ENCODE data around the gene AKAP6. TPM values are rescaled to one million over a fixed set of nuclear protein-coding genes. Genes with fewer than 3 reads are reported as not detected.

The AKAP6 gene
- total RNA-seq, 1 donor from 2014 or later = 7.7 TPM

DNA sequence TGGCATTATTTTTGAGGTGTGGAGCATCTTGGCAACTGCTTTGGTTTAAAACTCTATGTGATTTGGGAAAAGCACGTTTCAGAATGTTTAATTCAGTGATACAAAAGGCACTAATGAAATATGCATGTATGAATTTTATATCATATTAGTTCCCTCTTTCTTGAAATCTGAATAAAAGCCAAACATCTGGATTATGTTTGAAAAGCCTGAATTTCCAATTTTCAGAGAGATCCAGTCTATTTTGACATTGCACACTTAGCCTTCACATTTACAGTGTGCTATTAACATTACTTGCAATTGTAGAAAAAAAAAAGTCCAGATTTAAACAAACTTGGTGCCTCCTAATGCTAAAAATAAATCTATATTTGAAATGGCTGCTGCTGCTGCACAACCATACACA, 390.5 kb downstream of the AKAP6 start:
- intact Hi-C loops (cut with DNase I) = no loop called here
- DNase-seq (no peak), ATAC-seq (no peak)
- H3K27me3 ChIP-seq = no peaks in the 10 kb centered on the region
- H3K9me3 ChIP-seq = no peaks in the 10 kb centered on the region
- TF ChIP-seq, protein P1, sequence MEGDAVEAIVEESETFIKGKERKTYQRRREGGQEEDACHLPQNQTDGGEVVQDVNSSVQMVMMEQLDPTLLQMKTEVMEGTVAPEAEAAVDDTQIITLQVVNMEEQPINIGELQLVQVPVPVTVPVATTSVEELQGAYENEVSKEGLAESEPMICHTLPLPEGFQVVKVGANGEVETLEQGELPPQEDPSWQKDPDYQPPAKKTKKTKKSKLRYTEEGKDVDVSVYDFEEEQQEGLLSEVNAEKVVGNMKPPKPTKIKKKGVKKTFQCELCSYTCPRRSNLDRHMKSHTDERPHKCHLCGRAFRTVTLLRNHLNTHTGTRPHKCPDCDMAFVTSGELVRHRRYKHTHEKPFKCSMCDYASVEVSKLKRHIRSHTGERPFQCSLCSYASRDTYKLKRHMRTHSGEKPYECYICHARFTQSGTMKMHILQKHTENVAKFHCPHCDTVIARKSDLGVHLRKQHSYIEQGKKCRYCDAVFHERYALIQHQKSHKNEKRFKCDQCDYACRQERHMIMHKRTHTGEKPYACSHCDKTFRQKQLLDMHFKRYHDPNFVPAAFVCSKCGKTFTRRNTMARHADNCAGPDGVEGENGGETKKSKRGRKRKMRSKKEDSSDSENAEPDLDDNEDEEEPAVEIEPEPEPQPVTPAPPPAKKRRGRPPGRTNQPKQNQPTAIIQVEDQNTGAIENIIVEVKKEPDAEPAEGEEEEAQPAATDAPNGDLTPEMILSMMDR (IDR thresholded peaks at IDR 0.05) = no peak
- no peak overlapping the region for H3K27ac ChIP-seq
- no peaks in the 10 kb centered on the region for H3K36me3 ChIP-seq
- H3K4me1 ChIP-seq = no peaks in the 10 kb centered on the region
- no peak overlapping the region for H3K4me3 ChIP-seq

- no peak for DNase-seq
- H3K4me3 ChIP-seq = no peak overlapping the region
- H3K27me3 ChIP-seq = no peaks in the 10 kb centered on the region
- no peaks in the 10 kb centered on the region for H3K36me3 ChIP-seq
- no peak for ATAC-seq
- H3K9me3 ChIP-seq = no peaks in the 10 kb centered on the region
- no peaks in the 10 kb centered on the region for H3K4me1 ChIP-seq
- H3K27ac ChIP-seq = no peak overlapping the region
- intact Hi-C loops (cut with DNase I) = no loop called here
- TF ChIP-seq, protein P1 (IDR thresholded peaks at IDR 0.05) = no peak
Measured at GRCh38 chr14:32720927-32721326, 391.8 kb downstream of the AKAP6 start.

DNA sequence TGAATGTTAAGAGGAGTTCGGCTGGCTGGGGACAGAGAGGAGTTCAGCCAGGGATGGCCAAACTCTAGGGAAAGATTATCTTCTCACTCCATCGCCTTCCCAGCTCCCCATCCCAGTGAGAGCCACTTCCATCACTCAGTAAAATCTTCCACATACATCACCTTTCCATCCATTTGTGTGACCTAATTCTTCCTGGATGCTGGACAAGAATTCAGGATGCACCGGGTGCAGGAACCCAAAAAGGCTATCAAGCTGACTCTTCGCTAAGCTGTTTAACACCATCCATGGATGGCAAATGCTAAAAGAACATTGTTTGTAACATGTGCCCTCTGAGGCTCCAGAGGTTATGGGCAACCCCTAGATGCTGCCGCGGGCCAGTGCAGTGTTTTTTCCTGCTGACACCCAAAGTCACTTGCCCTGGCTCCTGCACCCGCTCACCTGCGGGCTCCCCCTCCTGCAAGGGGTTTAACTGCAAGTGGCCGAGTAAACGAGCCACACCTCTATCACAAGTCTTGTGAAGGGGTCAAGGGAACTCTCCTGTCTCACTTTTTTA, 393.6 kb downstream of the AKAP6 start:
- H3K36me3 ChIP-seq = no peaks in the 10 kb centered on the region
- intact Hi-C loops (cut with DNase I) = no loop called here
- no peak overlapping the region for H3K4me3 ChIP-seq
- TF ChIP-seq, protein P1 (IDR thresholded peaks at IDR 0.05) = no peak
- DNase-seq (peak; percentile 55), ATAC-seq (no peak)
- H3K27ac ChIP-seq = no peak overlapping the region
- H3K27me3 ChIP-seq = no peaks in the 10 kb centered on the region
- no peaks in the 10 kb centered on the region for H3K4me1 ChIP-seq
- H3K9me3 ChIP-seq = no peaks in the 10 kb centered on the region

DNA sequence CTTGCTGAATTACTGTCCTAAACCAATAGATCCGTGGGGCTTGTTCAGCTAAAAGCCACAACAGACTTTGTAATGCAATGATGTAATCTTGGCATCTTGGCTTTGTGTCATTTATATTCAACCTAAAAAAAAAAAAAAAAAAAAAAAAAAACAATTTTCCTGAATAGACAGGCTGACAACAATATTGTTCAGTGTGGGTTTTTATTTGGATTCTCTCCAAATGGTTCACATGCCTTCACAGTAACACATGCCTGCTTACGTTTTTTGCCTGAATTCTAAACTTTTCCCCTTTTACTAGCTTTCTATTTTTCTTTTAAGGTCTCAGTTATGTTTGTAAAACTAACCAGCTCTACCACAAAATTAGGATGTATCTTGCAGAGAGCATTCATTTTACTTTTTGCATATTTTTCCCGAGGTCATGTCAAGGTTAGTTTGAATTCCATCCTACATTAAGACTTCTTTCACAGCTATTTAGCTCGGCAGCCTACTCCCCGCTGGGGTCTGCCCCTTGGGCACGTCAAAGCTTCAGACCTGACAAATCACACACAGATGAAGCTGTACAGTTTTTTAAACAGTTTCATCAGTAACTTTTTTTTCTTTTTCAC, 395.9 kb downstream of the AKAP6 start:
- no peak for DNase-seq
- Histone ChIP-seq H3K27ac (no peak overlapping the region), H3K9me3 (no peaks in the 10 kb centered on the region), H3K4me3 (peak overlapping the region; percentile 11), H3K36me3 (no peaks in the 10 kb centered on the region), H3K27me3 (no peaks in the 10 kb centered on the region), H3K4me1 (no peaks in the 10 kb centered on the region)
- ATAC-seq = no peak
- intact Hi-C loops (cut with DNase I) = no loop called here
- TF ChIP-seq, protein P1 (IDR thresholded peaks at IDR 0.05) = no peak

DNA sequence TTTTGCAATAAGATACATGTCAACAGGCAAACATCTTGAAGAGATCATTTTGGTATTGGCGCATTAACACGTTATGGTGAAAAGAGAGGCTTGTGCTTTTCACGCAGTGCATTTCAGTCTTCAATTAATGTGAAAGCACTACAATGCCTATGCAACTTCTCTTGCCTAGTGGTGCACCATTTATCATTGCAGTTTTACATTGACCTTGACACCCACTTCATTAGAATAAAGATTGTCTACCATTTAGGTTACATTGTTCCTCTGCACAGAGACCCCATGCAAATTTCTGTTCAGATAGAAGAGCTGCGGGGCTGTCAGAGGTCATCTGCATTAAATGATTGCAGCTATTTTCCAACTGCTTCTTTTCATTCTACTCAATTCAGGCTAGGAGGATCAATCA, 397.4 kb downstream of the AKAP6 start:
- TF ChIP-seq, protein P1 (IDR thresholded peaks at IDR 0.05) = no peak
- Histone ChIP-seq H3K27me3 (no peaks in the 10 kb centered on the region), H3K36me3 (no peaks in the 10 kb centered on the region), H3K4me3 (no peak overlapping the region), H3K4me1 (no peaks in the 10 kb centered on the region), H3K27ac (no peak overlapping the region), H3K9me3 (no peaks in the 10 kb centered on the region)
- ATAC-seq (no peak), DNase-seq (no peak)
- intact Hi-C loops (cut with DNase I) = no loop called here
